Left lobe of liver (tissue), 2 donors: ENCODE data around the gene CBARP. TPM values are rescaled to one million over a fixed set of nuclear protein-coding genes. Genes with fewer than 3 reads are reported as not detected.

Experiments used
- ATAC-seq: fragments of 200-7000 bp; cut with Tn5 transposase; one replicate; pipeline ENCODE4 v1.9.1; 2020; ENCODE audit warnings: mild to moderate bottlenecking, moderate library complexity
- DNase-seq: peaks from one replicate; pipeline ENCODE4 v3.0.0-alpha.2; 2020; ENCODE audit warnings: low spot score
- total RNA-seq: library from RNA; stranded (reverse); gene quantifications from one replicate; pipeline ENCODE4 v1.2.1, GENCODE V29; 2021
- donor health status: DM: no; HTN: no; CAD: no; lungs with moderate emphysema.
- donor health status: DM: no; HTN: yes; CAD: no.

CBARP gene
- total RNA-seq, 1 donor from 2014 or later: 0.38 TPM

DNA sequence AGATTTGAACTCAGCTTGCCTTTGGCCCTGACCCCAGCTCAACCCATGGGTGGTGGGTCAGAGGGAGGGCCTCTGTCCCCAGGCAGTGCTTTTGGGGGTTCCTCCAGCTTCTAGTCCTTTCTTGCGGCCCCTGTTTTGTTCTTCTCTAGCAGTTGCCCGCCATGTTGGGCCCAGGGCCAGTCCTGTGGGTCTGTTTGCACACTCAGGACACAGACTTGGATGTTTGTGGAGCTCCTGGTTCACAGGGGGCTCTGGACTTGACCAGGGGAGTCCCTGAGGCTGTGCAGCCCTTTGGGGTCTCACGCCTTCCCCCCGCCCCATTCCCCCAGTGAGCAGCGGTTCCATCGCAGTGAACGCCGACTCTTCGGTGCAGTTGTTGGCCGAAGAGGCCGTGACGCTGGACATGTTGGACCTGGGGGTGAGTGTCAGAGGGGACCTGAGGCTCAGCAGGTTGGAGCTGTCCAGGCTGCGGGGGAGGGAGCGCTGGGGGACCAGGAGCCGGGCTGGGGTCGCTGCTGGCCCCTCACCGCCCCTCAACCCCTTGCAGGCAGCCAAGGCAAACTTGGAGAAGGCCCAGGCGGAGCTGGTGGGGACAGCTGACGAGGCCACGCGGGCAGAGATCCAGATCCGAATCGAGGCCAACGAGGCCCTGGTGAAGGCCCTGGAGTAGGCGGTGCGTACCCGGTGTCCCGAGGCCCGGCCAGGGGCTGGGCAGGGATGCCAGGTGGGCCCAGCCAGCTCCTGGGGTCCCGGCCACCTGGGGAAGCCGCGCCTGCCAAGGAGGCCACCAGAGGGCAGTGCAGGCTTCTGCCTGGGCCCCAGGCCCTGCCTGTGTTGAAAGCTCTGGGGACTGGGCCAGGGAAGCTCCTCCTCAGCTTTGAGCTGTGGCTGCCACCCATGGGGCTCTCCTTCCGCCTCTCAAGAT lies 6.2 kb upstream of the CBARP start:
- ATAC-seq: peak; percentile 47
- DNase-seq: peak; percentile 95

GRCh38 chr19:1241417-1242095 lies 3.8 kb upstream of the CBARP start, which contains the start of gene ATP5F1D:
ATP5F1D (plus strand) TSS chr19:1241751; CDS start chr19:1241851, 100 bp downstream.
- DNase-seq (peak; percentile 95), ATAC-seq (peak; percentile 43)

DNA sequence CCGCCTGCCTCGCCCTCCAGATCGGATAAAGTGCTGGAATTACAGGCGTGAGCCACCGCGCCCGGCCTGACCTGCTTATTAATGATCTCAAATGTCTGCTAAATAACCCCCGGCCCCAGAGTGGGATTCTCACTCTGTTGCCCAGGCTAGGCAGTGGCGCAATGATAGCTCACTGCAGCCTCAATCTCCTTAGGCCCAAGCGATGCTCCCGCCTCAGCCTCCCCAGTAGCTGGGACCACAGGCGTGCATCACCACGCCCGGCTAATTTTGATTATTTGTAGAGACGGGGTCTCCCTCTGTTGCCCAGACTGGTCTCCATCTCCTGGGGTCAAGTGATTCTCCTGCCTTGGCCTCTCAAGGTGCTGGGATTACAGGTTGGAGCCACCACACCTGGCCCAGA lies 3.1 kb upstream of the CBARP start:
- ATAC-seq (no peak), DNase-seq (no peak)

GRCh38 chr19:1239796-1240737 lies 2.3 kb upstream of the CBARP start:
- DNase-seq (peak; percentile 82), ATAC-seq (peak; percentile 15)

DNA sequence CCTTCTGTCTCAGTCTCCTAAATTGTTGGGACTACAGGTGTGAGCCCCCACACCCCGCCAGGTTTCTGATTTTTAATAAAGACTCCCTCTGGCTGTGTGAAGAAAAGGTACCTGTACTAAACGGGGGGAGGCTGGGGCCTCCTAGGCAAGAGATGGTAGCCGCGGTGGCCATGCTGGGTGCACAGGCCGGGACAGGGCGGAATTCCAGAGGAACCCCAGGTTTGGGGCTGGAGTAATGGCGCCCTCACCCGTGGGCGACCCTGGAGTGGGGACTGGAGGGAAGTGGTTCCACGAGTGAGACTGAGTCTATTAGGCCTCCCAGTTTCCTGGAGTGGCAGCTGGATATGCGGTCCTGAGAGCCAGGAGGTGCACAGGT lies 1.6 kb upstream of the CBARP start:
- no peak for DNase-seq
- ATAC-seq: no peak

DNA sequence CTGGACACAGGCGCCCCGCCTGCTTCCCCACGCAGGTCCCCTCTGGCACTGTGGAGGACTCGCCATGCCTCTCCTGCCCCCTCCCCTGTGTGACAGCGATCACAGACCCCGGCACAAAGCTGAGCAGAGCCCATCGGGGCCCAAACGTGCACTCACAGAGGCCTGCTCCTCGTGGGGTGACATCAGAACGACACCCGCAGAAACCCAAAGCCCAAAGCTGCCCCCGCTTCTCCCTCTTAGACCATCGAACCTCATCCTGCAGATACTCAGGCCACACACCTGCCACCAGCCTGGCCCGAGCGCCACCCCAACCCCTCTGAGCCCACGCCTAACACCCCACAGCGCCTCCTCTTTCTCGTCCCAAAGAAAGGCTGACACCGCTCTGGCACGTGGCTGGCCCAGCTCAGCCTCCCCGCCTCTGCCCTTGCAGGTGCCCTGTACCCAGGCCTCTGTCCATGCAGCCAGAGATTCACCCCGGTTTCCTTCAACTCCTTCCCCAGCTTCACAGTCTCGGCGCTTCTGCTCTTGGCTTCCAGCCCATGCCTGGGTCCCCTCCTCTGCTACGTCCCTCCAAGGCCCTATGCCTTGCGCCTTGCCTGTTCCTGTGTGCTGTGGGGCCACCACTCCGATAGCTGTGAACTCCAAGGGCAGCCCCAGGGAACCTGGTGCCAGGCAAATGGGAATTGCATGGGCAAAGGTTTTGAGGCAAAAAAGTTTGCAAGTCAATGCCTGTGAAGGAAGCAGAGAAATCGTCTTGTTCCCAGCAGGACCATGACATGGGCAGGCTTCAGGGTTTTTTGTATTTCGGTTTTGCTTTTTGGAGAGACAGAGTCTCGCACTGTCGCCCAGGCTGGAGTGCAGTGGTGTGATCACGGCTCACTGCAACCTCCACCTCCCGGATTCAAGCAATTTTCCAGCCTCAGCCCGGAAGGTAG lies 831 bp upstream of the CBARP start:
- DNase-seq: no peak
- ATAC-seq: no peak

- no peak for ATAC-seq
- no peak for DNase-seq
Observed at GRCh38 chr19:1237027-1237659, 662 bp downstream of the CBARP start.

DNA sequence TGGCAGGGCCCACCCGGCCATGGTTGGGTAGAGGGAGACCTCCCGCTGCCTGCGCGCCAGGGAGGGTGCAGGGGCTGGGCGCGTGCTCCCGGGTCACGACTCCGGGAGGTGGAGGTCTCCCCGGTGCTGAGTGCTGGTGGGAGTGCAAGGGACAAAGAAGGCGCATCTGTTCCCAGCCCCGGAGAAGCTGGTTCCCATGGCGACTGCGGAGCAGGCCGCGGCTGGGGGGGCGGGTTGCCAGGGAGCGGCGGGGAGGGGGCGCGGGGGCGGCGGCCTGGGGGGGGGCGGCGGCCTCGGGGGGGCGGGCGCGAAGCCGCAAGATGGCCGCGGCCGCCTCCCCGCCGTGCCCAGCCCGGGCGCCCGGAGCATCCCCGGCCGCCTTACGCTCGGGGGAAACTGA lies 1.2 kb downstream of the CBARP start:
- DNase-seq (no peak), ATAC-seq (no peak)

DNA sequence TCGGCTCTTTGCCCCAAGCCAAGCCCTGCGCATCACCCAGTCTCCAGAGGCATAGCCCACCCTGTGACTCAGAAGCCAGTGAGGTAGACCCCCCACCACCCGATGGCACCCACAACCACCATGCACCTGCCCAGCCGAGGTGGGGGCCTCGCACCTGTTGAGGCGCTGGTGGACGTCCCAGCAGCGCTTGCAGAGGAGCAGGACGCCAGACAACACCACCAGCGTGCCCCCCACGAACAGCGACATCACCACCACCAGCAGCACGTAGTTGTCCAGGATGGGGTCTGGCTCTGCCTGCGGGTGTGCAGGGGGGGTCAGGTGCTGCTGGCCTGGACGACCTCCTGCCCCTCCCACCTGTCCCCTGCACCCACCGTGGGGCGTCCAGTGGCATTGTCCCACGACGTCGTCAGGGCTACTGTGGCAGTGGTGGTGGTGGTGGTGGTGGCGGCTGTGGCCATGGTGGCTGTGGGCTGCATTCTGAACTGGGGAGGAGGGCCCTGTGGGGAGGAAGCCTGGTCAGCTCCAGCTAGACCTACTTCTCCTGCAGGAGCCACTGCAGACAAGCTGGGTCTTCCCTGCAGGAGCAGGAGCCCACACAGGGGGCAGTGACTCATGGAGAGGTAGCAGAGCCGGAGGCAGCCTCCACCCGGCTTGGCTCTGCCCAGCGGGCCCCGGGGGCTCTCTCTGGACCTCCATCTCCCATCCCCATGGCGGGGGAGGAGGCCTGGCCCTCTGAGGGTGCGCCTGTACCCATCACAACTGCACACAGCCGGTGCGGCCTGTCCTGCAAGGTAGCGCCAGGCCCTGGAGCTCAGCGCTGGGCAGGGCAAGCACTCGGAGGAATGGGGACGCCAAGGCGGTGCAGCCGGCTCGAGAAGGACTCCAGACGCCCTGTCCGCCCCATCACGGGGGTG lies 1.9 kb downstream of the CBARP start:
- ATAC-seq (no peak), DNase-seq (no peak)

DNA sequence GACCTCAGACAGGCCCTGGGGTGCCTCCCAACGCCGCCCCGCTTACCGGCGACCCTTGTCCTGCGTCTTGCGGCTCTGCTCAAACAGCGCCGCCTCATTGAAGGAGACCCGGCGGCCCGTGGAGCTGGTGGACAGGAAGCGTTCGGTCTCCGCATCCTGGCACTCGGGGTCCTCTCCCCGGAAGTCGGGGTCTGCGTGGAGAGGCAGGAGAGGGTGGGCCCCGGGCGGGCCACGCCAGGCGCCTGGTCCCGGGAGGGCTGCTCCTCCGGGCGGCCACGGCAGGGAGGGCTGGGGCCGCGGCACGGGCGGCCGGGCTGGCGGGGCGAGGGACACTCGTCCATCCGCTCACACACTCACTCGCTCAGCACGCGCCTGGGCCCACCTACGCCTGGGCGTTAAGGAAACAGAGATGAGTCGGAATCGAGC lies 2.8 kb downstream of the CBARP start:
- no peak for ATAC-seq

GRCh38 chr19:1234051-1234954 lies 3.5 kb downstream of the CBARP start:
- DNase-seq (no peak), ATAC-seq (no peak)

More for the DNA sequence above, 2.8 kb downstream of the CBARP start:
- no peak for DNase-seq

DNA sequence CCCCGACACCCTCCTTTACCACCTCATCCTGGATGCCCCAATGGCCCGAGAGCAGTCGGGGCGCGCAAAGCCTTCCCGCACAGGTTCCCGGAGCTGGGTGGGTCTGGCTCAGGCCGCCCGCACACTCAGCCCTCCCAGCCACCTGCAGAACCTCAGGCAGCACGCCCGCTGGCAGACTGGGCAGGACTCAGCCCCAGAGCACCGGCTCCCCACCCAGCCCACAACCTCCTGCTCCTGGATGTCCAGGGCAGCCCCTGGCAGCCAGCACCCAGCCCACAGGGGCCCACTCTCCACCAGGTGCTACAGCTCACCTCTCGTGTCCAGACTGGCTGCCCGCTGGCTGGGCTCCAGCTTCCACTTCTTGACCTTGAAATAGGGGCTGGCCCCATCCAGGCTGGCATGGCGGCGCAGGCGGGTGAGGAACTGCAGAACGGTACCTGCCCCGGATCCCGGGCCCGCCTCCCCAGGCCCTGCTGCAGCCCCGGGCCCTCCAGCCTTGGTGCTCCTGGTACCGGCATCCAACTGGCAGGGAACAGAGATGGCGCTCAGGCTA lies 4.6 kb downstream of the CBARP start:
- ATAC-seq (no peak), DNase-seq (no peak)

GRCh38 chr19:1232652-1233072 lies 5.1 kb downstream of the CBARP start:
- ATAC-seq (peak; percentile 13), DNase-seq (no peak)

- DNase-seq (no peak), ATAC-seq (peak; percentile 63)
Observed at GRCh38 chr19:1231729-1232637, 5.8 kb downstream of the CBARP start.

- ATAC-seq (no peak), DNase-seq (no peak)
Observed at GRCh38 chr19:1230783-1231489, 6.9 kb downstream of the CBARP start.
